Testis (tissue), 2 donors: Measurements from ENCODE around the gene KRT17.

Source experiments
- CTCF ChIP-seq, 3 experiments: fragments of 450-650 bp in 2 of 3; fragments of 200-600 bp in 1 of 3; sonication (generic) in 1 of 3; IDR thresholded peaks; one replicate each; pipeline ENCODE4 v1.5.1; 2016 to 2019; ENCODE audit warnings: antibody characterized with exemption in 3 of 3, mild to moderate bottlenecking in 2 of 3, moderate library complexity in 1 of 3
- POLR2A ChIP-seq: fragments of 450-650 bp; IDR thresholded peaks from one replicate; pipeline ENCODE4 v1.6.1; 2017; ENCODE audit warnings: antibody characterized with exemption, mild to moderate bottlenecking, moderate library complexity

GRCh38 chr17:41647038-41647813, 22.9 kb upstream of the KRT17 start:
- TF ChIP-seq POLR2A (no peak), CTCF (IDR thresholded peaks at IDR 0.05) (no peak)
